Endothelial cell of umbilical vein (primary cell): ENCODE measurements around the gene CYP4F8. TPM values are rescaled to one million over a fixed set of nuclear protein-coding genes. Genes with fewer than 3 reads are reported as not detected.

Experiments
- BruUV-seq: library from RNA; stranded (reverse); fragments of 400-500 nt; replicated peaks from 2 replicates; lab custom pipeline; 2021; lab: Mats Ljungman, UMichigan
- CTCF ChIA-PET: fragments of 300-600, 350-600 bp; sonication (Branson Sonifier 250); formaldehyde crosslinking; loops from one replicate; lab custom pipeline; 2021; ENCODE audit warnings: antibody characterized with exemption, inconsistent platforms; lab: Charles Lee
- POLR2A ChIA-PET: fragments of 300-600, 350-600 bp; sonication (Branson Sonifier 250); formaldehyde crosslinking; loops from one replicate; lab custom pipeline; 2021; ENCODE audit warnings: antibody characterized with exemption, inconsistent platforms; lab: Charles Lee
- DNase-seq: peaks from one replicate; pipeline ENCODE4 v3.0.0-alpha.2; 2011; ENCODE audit warnings: low read depth, low spot score
- FAIRE-seq: peaks from 2 replicates; lab custom pipeline; 2011; peaks lifted over from hg19 to GRCh38; lab: Jason Lieb, UNC
- H2AFZ ChIP-seq: 2 replicates; pipeline ENCODE4 v1.6.0; 2012; ENCODE audit warnings: low read depth, low read length, control low read depth, inconsistent platforms
- H3K27ac ChIP-seq: 2 replicates; pipeline ENCODE4 v1.5.1; 2011; ENCODE audit warnings: low read depth, mild to moderate bottlenecking, control low read depth, low read length, moderate library complexity; ENCODE audit not compliant: insufficient read depth
- H3K27me3 ChIP-seq, 2 experiments: 2 replicates each; pipeline versions ENCODE4 v1.6.0 to v1.6.1; 2011; ENCODE audit warnings: low read length in 2 of 2, mixed read lengths in 1 of 2; ENCODE audit not compliant: control insufficient read depth in 2 of 2, insufficient read depth in 2 of 2
- H3K36me3 ChIP-seq, 2 experiments: 2 replicates in 1 of 2; 3 replicates in 1 of 2; pipeline ENCODE4 v1.5.1; 2011; ENCODE audit warnings: low read length in 2 of 2, mild to moderate bottlenecking in 1 of 2, moderate library complexity in 1 of 2; ENCODE audit not compliant: control insufficient read depth in 2 of 2, insufficient read depth in 2 of 2; ENCODE audit errors: extremely low read depth in 1 of 2
- H3K4me1 ChIP-seq: 3 replicates; pipeline ENCODE4 v1.5.1; 2011; ENCODE audit warnings: mild to moderate bottlenecking, low read length; ENCODE audit not compliant: control insufficient read depth, insufficient read depth; ENCODE audit errors: extremely low read depth
- H3K4me2 ChIP-seq: 2 replicates; pipeline ENCODE4 v1.6.1; 2011; ENCODE audit warnings: low read length, control low read depth, mixed read lengths; ENCODE audit not compliant: insufficient read depth
- H3K4me3 ChIP-seq, 3 experiments: fragments of 200-600 bp in 1 of 3; sonication (generic), shearing (Covaris generic) in 1 of 3; replicated peaks in 1 of 3; 2 replicates each; pipeline ENCODE4 v1.5.1; 2011 to 2016; ENCODE audit warnings: control low read depth in 3 of 3, low read length in 3 of 3, mild to moderate bottlenecking in 2 of 3, inconsistent platforms in 1 of 3, low read depth in 1 of 3, moderate library complexity in 1 of 3; ENCODE audit not compliant: insufficient read depth in 1 of 3
- H3K79me2 ChIP-seq: 2 replicates; pipeline ENCODE4 v1.6.0; 2012; ENCODE audit warnings: low read length, inconsistent platforms; ENCODE audit not compliant: control insufficient read depth, insufficient read depth
- H3K9ac ChIP-seq: replicated peaks from 2 replicates; pipeline ENCODE3; 2011; ENCODE audit warnings: low read length, control low read depth; ENCODE audit not compliant: insufficient read depth; ENCODE audit errors: extremely low read depth
- H3K9me1 ChIP-seq: replicated peaks from 3 replicates; pipeline ENCODE4 v1.6.0; 2011; ENCODE audit warnings: mild to moderate bottlenecking, low read length; ENCODE audit not compliant: control insufficient read depth, insufficient read depth; ENCODE audit errors: extremely low read depth
- H3K9me3 ChIP-seq: replicated peaks from 2 replicates; pipeline ENCODE4 v1.5.1; 2012; ENCODE audit warnings: low read length, inconsistent platforms; ENCODE audit not compliant: control insufficient read depth, insufficient read depth
- H4K20me1 ChIP-seq: replicated peaks from 2 replicates; pipeline ENCODE3; 2011; ENCODE audit warnings: mild to moderate bottlenecking, low read length; ENCODE audit not compliant: control insufficient read depth, insufficient read depth; ENCODE audit errors: extremely low read depth
- CTCF ChIP-seq, 2 donors: IDR thresholded peaks; 1 replicate in 1 of 2; 2 replicates in 1 of 2; pipeline ENCODE4 v1.5.1; 2011; ENCODE audit warnings: low read length in 2 of 2, mild to moderate bottlenecking in 2 of 2, moderate library complexity in 2 of 2, control low read depth in 1 of 2, inconsistent platforms in 1 of 2, low read depth in 1 of 2; ENCODE audit not compliant: insufficient read depth in 1 of 2; ENCODE audit errors: extremely low read depth in 1 of 2
- EZH2 ChIP-seq: IDR thresholded peaks from 2 replicates; pipeline ENCODE4 v1.6.1; 2012; ENCODE audit warnings: borderline replicate concordance, low read depth, mild to moderate bottlenecking, moderate library complexity, low read length, inconsistent platforms; ENCODE audit not compliant: severe bottlenecking
- FOS ChIP-seq: IDR thresholded peaks from 2 replicates; pipeline ENCODE4 v1.6.1; 2011; ENCODE audit warnings: mild to moderate bottlenecking, low read length, moderate library complexity, borderline replicate concordance; ENCODE audit not compliant: insufficient read depth
- GATA2 ChIP-seq: IDR thresholded peaks from 2 replicates; pipeline ENCODE4 v1.7.0; 2011; ENCODE audit warnings: low read depth, mild to moderate bottlenecking, moderate library complexity, mixed read lengths, low read length; ENCODE audit not compliant: insufficient read length, insufficient read depth
- JUN ChIP-seq: IDR thresholded peaks from 2 replicates; pipeline ENCODE4 v1.6.1; 2011; ENCODE audit warnings: borderline replicate concordance, low read depth; ENCODE audit not compliant: insufficient read length, insufficient read depth
- MAX ChIP-seq: IDR thresholded peaks from 2 replicates; pipeline ENCODE4 v1.6.1; 2011; ENCODE audit not compliant: insufficient read depth, insufficient read length
- MYC ChIP-seq: IDR thresholded peaks from one replicate; pipeline ENCODE4 v1.6.1; 2011; ENCODE audit warnings: mild to moderate bottlenecking, low read depth, low read length
- POLR2A ChIP-seq: IDR thresholded peaks from 2 replicates; pipeline ENCODE4 v1.6.1; 2012; ENCODE audit warnings: low read depth, mild to moderate bottlenecking, control low read depth, low read length
- POLR2AphosphoS5 ChIP-seq: IDR thresholded peaks from 2 replicates; pipeline ENCODE4 v1.6.1; 2012; ENCODE audit warnings: low read depth, mild to moderate bottlenecking, control low read depth, low read length, moderate library complexity; ENCODE audit not compliant: insufficient read depth
- dilution Hi-C: fragments of 300-500 bp; cut with MboI; formaldehyde crosslinking; loops from one replicate; pipeline ENCODE4 v1.15.0; 2019; ENCODE audit warnings: low sequenced_read_pairs; ENCODE audit not compliant: extremely low pct_ligation_motif_present
- intact Hi-C: fragments of 100-400 bp; cut with micrococcal nuclease; formaldehyde crosslinking; loops from one replicate; pipeline ENCODE4 v1.10.0; 2022
- polyA plus RNA-seq, 4 experiments: library from polyadenylated mRNA; depleted of rRNA in 3 of 4; stranded (reverse) in 3 of 4; unstranded in 1 of 4; fragments of >200 nt; gene quantifications; 2 replicates each; pipeline versions ENCODE4 v1.2.1 to v1.2.3, GENCODE V29; 2011 to 2012; ENCODE audit warnings: missing spikeins in 1 of 4
- total RNA-seq: library from RNA; stranded (reverse); gene quantifications from 2 replicates; pipeline ENCODE4 v1.2.3, GENCODE V29; 2021

Gene CYP4F8
- total and polyA plus RNA-seq, 2 donors (not counting 3 experiments of a cell fraction or from before 2014, with no cell fraction given), result not detected

GRCh38 chr19:15639596-15639995, 24.6 kb downstream of the CYP4F8 start:
- intact Hi-C loops (no loop called here), dilution Hi-C loops (no loop called here)
- H2AFZ ChIP-seq, result no peak overlapping the region
- TF ChIP-seq POLR2A (no peak), MYC (no peak), POLR2AphosphoS5 (no peak), JUN (no peak), CTCF (IDR thresholded peaks at IDR 0.05; ENCODE audit: extremely low read depth in 1 of 2, insufficient read depth in 1 of 2, low read depth in 1 of 2, low read length in 2 of 2) (no peak), GATA2 (no peak), EZH2 (no peak), MAX (no peak), FOS (no peak)
- H3K4me3 ChIP-seq, result no peak overlapping the region
- FAIRE-seq (no peak), DNase-seq (no peak)
- no peaks in the 10 kb centered on the region for H3K79me2 ChIP-seq
- no TSS peak for BruUV-seq
- H3K9ac ChIP-seq, result no peak overlapping the region
- H3K9me3 ChIP-seq, result no peaks in the 10 kb centered on the region
- no peaks in the 10 kb centered on the region for H3K27me3 ChIP-seq
- no peak overlapping the region for H3K27ac ChIP-seq
- CTCF ChIA-PET, result no interaction called here
- H3K9me1 ChIP-seq, result no peaks in the 10 kb centered on the region
- no peaks in the 10 kb centered on the region for H3K36me3 ChIP-seq
- H4K20me1 ChIP-seq, result no peaks in the 10 kb centered on the region
- H3K4me2 ChIP-seq, result no peak overlapping the region
- no peaks in the 10 kb centered on the region for H3K4me1 ChIP-seq
- POLR2A ChIA-PET, result no interaction called here
